Esophagus muscularis mucosa (tissue), 4 donors: Measurements from ENCODE around the gene MXD3. TPM values are rescaled to one million over a fixed set of nuclear protein-coding genes. Genes with fewer than 3 reads are reported as not detected.

Experiments used
- DNase-seq: peaks from one replicate; pipeline ENCODE4 v3.0.0-alpha.2; 2017; ENCODE audit errors: extremely low spot score
- H3K27ac ChIP-seq, 4 donors: fragments of 200-600 bp; sonication (generic); replicated peaks in 1 of 4; 1 replicate in 3 of 4; 2 replicates in 1 of 4; pipeline ENCODE4 v1.5.1; 2016 to 2019; ENCODE audit warnings: mild to moderate bottlenecking in 1 of 4
- H3K27me3 ChIP-seq, 4 donors: fragments of 200-600 bp; sonication (generic); one replicate each; pipeline versions ENCODE4 v1.5.1 to v1.6.0; 2016 to 2019
- H3K36me3 ChIP-seq, 4 donors: fragments of 200-600 bp; sonication (generic); one replicate each; pipeline ENCODE4 v1.5.1; 2016 to 2019
- H3K4me1 ChIP-seq, 4 donors: fragments of 200-600 bp; sonication (generic); one replicate each; pipeline ENCODE4 v1.5.1; 2016 to 2019
- H3K4me3 ChIP-seq, 4 donors: fragments of 200-600 bp; sonication (generic); 1 replicate in 2 of 4; 2 replicates in 2 of 4; pipeline ENCODE4 v1.5.1; 2016 to 2019; ENCODE audit warnings: mild to moderate bottlenecking in 4 of 4, moderate library complexity in 1 of 4
- H3K9me3 ChIP-seq, 4 donors: fragments of 200-600 bp; sonication (generic); 1 replicate in 3 of 4; 2 replicates in 1 of 4; pipeline ENCODE4 v1.5.1; 2016 to 2019
- EP300 ChIP-seq: sonication (generic); formaldehyde crosslinking; IDR thresholded peaks from one replicate; pipeline ENCODE4 v1.6.1; 2017; ENCODE audit warnings: antibody characterized with exemption
- POLR2A ChIP-seq: fragments of 450-650 bp; IDR thresholded peaks from one replicate; pipeline ENCODE4 v1.6.1; 2017; ENCODE audit warnings: antibody characterized with exemption, moderate library complexity, mild to moderate bottlenecking, low read depth
- POLR2AphosphoS5 ChIP-seq, 2 donors: sonication (generic); formaldehyde crosslinking; IDR thresholded peaks; one replicate each; pipeline ENCODE4 v1.6.1; 2017; ENCODE audit warnings: antibody characterized with exemption in 2 of 2
- WGBS: methylation state at CpG from one replicate; pipeline ENCODE4 v1.1.5; 2018; 5-methylcytosine and 5-hydroxymethylcytosine counted together
- intact Hi-C: fragments of 100-400 bp; cut with DNase I; formaldehyde crosslinking; loops from one replicate; pipeline ENCODE4 v1.15.1; 2023
- total RNA-seq, 4 donors: library from RNA; depleted of rRNA; stranded (reverse); fragments of >200 nt; gene quantifications; one replicate each; pipeline versions ENCODE4 v1.1.0 to v1.2.1, GENCODE V29; 2016
- TF ChIP-seq, protein P1 (sequence below), 3 experiments: fragments of 200-600 bp in 2 of 3; fragments of 450-650 bp in 1 of 3; sonication (generic) in 2 of 3; IDR thresholded peaks; one replicate each; pipeline ENCODE4 v1.5.1; 2017 to 2019; ENCODE audit warnings: antibody characterized with exemption in 3 of 3, mild to moderate bottlenecking in 2 of 3, moderate library complexity in 1 of 3

MXD3 gene
- total RNA-seq, 4 donors from 2014 or later, result 2.5 to 11.2 (median 7.9) TPM

GRCh38 chr5:177271113-177271512, 40.6 kb downstream of the MXD3 start:
- Histone ChIP-seq H3K27me3 (no peaks in the 10 kb centered on the region), H3K27ac (no peak overlapping the region), H3K4me3 (no peak overlapping the region), H3K9me3 (no peaks in the 10 kb centered on the region), H3K36me3 (peaks cover 47 to 93% (median 82%) of the 10 kb centered on the region in 4 donors), H3K4me1 (no peaks in the 10 kb centered on the region)
- TF ChIP-seq POLR2A (no peak), POLR2AphosphoS5 (IDR thresholded peaks at IDR 0.05) (no peak), EP300 (no peak)
- TF ChIP-seq, protein P1, sequence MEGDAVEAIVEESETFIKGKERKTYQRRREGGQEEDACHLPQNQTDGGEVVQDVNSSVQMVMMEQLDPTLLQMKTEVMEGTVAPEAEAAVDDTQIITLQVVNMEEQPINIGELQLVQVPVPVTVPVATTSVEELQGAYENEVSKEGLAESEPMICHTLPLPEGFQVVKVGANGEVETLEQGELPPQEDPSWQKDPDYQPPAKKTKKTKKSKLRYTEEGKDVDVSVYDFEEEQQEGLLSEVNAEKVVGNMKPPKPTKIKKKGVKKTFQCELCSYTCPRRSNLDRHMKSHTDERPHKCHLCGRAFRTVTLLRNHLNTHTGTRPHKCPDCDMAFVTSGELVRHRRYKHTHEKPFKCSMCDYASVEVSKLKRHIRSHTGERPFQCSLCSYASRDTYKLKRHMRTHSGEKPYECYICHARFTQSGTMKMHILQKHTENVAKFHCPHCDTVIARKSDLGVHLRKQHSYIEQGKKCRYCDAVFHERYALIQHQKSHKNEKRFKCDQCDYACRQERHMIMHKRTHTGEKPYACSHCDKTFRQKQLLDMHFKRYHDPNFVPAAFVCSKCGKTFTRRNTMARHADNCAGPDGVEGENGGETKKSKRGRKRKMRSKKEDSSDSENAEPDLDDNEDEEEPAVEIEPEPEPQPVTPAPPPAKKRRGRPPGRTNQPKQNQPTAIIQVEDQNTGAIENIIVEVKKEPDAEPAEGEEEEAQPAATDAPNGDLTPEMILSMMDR (IDR thresholded peaks at IDR 0.05), result no peak
- no peak for DNase-seq
- WGBS, result 91% methylated on average over 4 of the region's 4 CpGs
- intact Hi-C loops, result no loop called here

DNA sequence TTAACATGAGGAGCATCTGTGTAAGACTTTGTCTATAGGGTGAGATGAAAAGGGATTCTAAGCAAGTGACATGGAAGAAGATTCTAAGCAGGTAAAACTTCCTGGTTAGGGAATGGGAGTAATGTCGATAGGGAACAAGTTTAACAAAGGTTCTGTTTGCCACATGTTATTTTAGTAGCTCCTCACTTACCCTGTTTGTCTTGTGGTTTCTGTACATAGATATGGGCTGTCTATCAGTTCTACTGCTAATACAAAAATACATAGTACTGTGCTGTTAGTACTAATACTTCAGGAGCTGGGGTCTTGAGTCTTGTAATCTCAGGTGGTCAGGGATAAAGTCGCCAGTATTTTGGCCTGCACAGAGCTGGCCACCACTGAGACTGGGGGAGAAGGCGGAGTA, 41.0 kb downstream of the MXD3 start:
- Histone ChIP-seq H3K4me1 (no peaks in the 10 kb centered on the region), H3K36me3 (peaks cover 47 to 93% (median 82%) of the 10 kb centered on the region in 4 donors), H3K27me3 (no peaks in the 10 kb centered on the region), H3K4me3 (no peak overlapping the region), H3K9me3 (no peaks in the 10 kb centered on the region), H3K27ac (no peak overlapping the region)
- 97% methylated on average over 3 of the region's 3 CpGs for WGBS
- intact Hi-C loops, result no loop called here
- TF ChIP-seq, protein P1 (IDR thresholded peaks at IDR 0.05), result no peak
- no peak for TF ChIP-seq POLR2AphosphoS5 (IDR thresholded peaks at IDR 0.05)
- no peak for DNase-seq

- Histone ChIP-seq H3K9me3 (no peaks in the 10 kb centered on the region), H3K4me1 (peaks cover 0 to 1% (median 0%) of the 10 kb centered on the region in 4 donors), H3K36me3 (peaks cover 53 to 93% (median 82%) of the 10 kb centered on the region in 4 donors), H3K27me3 (no peaks in the 10 kb centered on the region), H3K27ac (no peak overlapping the region), H3K4me3 (no peak overlapping the region)
- 97% methylated on average over 3 of the region's 3 CpGs for WGBS
- intact Hi-C loops, result no loop called here
- no peak for TF ChIP-seq EP300
- TF ChIP-seq POLR2A, result no peak
- TF ChIP-seq POLR2AphosphoS5 (IDR thresholded peaks at IDR 0.05), result no peak
- TF ChIP-seq, protein P1 (IDR thresholded peaks at IDR 0.05), result no peak
- DNase-seq, result no peak
Observed at GRCh38 chr5:177269976-177270375, 41.7 kb downstream of the MXD3 start.

- WGBS, result 94% methylated on average over 7 of the region's 7 CpGs
Observed at GRCh38 chr5:177269232-177269895, 42.3 kb downstream of the MXD3 start.

More at GRCh38 chr5:177269232-177269895, 42.3 kb downstream of the MXD3 start:
- no peak for DNase-seq
- no peak overlapping the region for H3K4me3 ChIP-seq
- no peaks in the 10 kb centered on the region for H3K27me3 ChIP-seq
- no peak overlapping the region for H3K27ac ChIP-seq
- H3K4me1 ChIP-seq, result peaks cover 0 to 3% (median 0%) of the 10 kb centered on the region in 4 donors
- intact Hi-C loops, result no loop called here
- TF ChIP-seq EP300 (no peak), POLR2A (no peak), POLR2AphosphoS5 (IDR thresholded peaks at IDR 0.05) (no peak)
- TF ChIP-seq, protein P1 (IDR thresholded peaks at IDR 0.05), result no peak
- no peaks in the 10 kb centered on the region for H3K9me3 ChIP-seq
- peaks cover 47 to 92% (median 79%) of the 10 kb centered on the region in 4 donors for H3K36me3 ChIP-seq
